Fibroblast of lung (primary cell): Measurements from ENCODE around the gene ORM2.

Experiments used
- EZH2 ChIP-seq: IDR thresholded peaks from 2 replicates; pipeline ENCODE4 v1.5.1; 2012; ENCODE audit warnings: low read length, control low read depth, mild to moderate bottlenecking; ENCODE audit errors: missing control alignments
- TF ChIP-seq, protein P1 (sequence below), 2 donors: IDR thresholded peaks in 1 of 2; conservative IDR thresholded peaks in 1 of 2; 1 replicate in 1 of 2; 2 replicates in 1 of 2; pipeline ENCODE4 v1.5.1; 2011 to 2012; ENCODE audit warnings: low read length in 2 of 2, control low read depth in 1 of 2, inconsistent platforms in 1 of 2, low read depth in 1 of 2, mild to moderate bottlenecking in 1 of 2

DNA sequence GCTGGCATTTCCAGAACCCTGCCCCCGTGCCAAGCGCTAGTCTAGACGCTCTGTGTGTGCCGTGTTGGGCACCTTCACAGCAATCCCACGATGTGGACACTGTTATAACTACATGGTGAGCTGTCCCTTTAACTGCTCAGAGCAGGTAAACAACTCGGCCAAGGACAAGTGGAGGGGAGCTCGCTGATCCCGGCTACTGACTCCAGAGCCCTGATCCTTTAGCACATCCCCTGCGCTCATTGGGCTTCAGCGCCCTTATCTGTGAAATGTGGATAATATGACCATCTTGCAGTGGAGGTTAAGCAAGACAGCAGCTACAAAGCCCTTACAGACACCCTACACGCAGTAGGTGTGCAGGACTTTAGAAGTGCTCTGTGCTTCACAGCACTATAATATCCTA, 16.5 kb downstream of the ORM2 start:
- TF ChIP-seq, protein P1, sequence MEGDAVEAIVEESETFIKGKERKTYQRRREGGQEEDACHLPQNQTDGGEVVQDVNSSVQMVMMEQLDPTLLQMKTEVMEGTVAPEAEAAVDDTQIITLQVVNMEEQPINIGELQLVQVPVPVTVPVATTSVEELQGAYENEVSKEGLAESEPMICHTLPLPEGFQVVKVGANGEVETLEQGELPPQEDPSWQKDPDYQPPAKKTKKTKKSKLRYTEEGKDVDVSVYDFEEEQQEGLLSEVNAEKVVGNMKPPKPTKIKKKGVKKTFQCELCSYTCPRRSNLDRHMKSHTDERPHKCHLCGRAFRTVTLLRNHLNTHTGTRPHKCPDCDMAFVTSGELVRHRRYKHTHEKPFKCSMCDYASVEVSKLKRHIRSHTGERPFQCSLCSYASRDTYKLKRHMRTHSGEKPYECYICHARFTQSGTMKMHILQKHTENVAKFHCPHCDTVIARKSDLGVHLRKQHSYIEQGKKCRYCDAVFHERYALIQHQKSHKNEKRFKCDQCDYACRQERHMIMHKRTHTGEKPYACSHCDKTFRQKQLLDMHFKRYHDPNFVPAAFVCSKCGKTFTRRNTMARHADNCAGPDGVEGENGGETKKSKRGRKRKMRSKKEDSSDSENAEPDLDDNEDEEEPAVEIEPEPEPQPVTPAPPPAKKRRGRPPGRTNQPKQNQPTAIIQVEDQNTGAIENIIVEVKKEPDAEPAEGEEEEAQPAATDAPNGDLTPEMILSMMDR (conservative IDR thresholded peaks at IDR 0.05 in 1 of 2, IDR thresholded peaks at IDR 0.05 in 1 of 2; ENCODE audit: low read depth in 1 of 2, low read length in 2 of 2) = no peak
- TF ChIP-seq EZH2 = no peak
